GM23338 (cell line): ENCODE data around the gene FMN1. TPM values are rescaled to one million over a fixed set of nuclear protein-coding genes. Genes with fewer than 3 reads are reported as not detected.
A peak's percentile ranks its signal among the peaks of the same experiment; 100 is the strongest.

Source experiments
- ATAC-seq: fragments of 200-7000 bp; cut with Tn5 transposase; 3 replicates; pipeline ENCODE4 v1.9.1; 2020
- DNase-seq: peaks from one replicate; pipeline ENCODE4 v3.0.0-alpha.2; 2015; ENCODE audit warnings: low spot score
- H2AFZ ChIP-seq: fragments of 200-600 bp; sonication (generic); 2 replicates; pipeline ENCODE4 v1.8.0; 2016; ENCODE audit warnings: antibody characterized with exemption, mild to moderate bottlenecking, moderate library complexity
- H3F3A ChIP-seq: fragments of 200-600 bp; sonication (generic); replicated peaks from 2 replicates; pipeline ENCODE4 v1.8.0; 2017; ENCODE audit warnings: antibody characterized with exemption, mixed run types, low read depth
- H3K27ac ChIP-seq: fragments of 200-600 bp; sonication (generic); 2 replicates; pipeline ENCODE4 v1.6.1; 2016; ENCODE audit warnings: low read depth
- H3K27me3 ChIP-seq: fragments of 200-600 bp; sonication (generic); 2 replicates; pipeline ENCODE4 v1.8.0; 2016; ENCODE audit warnings: mild to moderate bottlenecking, mixed run types, moderate library complexity; ENCODE audit not compliant: insufficient read depth
- H3K36me3 ChIP-seq: fragments of 200-600 bp; sonication (generic); 2 replicates; pipeline ENCODE4 v1.8.0; 2016; ENCODE audit warnings: mild to moderate bottlenecking; ENCODE audit not compliant: insufficient read depth
- H3K4me1 ChIP-seq: fragments of 200-600 bp; sonication (generic); 2 replicates; pipeline ENCODE4 v1.8.0; 2016; ENCODE audit warnings: mild to moderate bottlenecking, moderate library complexity; ENCODE audit not compliant: insufficient read depth
- H3K4me2 ChIP-seq: fragments of 200-600 bp; sonication (generic); 2 replicates; pipeline ENCODE4 v1.7.1; 2017; ENCODE audit warnings: mixed run types
- H3K4me3 ChIP-seq: fragments of 200-600 bp; sonication (generic); 2 replicates; pipeline ENCODE4 v1.6.1; 2016; ENCODE audit warnings: mixed run types
- H3K79me2 ChIP-seq: fragments of 200-600 bp; sonication (generic); replicated peaks from 2 replicates; pipeline ENCODE4 v1.8.0; 2017; ENCODE audit warnings: mild to moderate bottlenecking; ENCODE audit not compliant: insufficient read depth
- H3K9me2 ChIP-seq: fragments of 200-600 bp; sonication (generic); 2 replicates; pipeline ENCODE4 v1.8.0; 2017; ENCODE audit not compliant: insufficient read depth
- H4K20me1 ChIP-seq: fragments of 200-600 bp; sonication (generic); replicated peaks from 2 replicates; pipeline ENCODE4 v1.8.0; 2017; ENCODE audit warnings: mild to moderate bottlenecking; ENCODE audit not compliant: insufficient read depth
- H3K27ac Mint-ChIP-seq: 2 replicates; pipeline ENCODE4 v1.8.0; 2020; ENCODE audit warnings: inconsistent platforms, mild to moderate bottlenecking, moderate library complexity, mixed read lengths
- H3K27me3 Mint-ChIP-seq: 3 replicates; pipeline ENCODE4 v1.8.0; 2022; ENCODE audit warnings: low read depth, mild to moderate bottlenecking, moderate library complexity, mixed read lengths, inconsistent platforms; ENCODE audit not compliant: insufficient read depth, poor library complexity
- H3K36me3 Mint-ChIP-seq: 3 replicates; pipeline ENCODE4 v1.8.0; 2021; ENCODE audit warnings: low read depth, mild to moderate bottlenecking, inconsistent platforms, moderate library complexity, mixed read lengths
- H3K4me1 Mint-ChIP-seq: 3 replicates; pipeline ENCODE4 v1.8.0; 2020; ENCODE audit warnings: mild to moderate bottlenecking, inconsistent platforms, mixed read lengths
- H3K4me3 Mint-ChIP-seq: 3 replicates; pipeline ENCODE4 v1.8.0; 2021; ENCODE audit warnings: moderate library complexity, mild to moderate bottlenecking, inconsistent platforms, mixed read lengths
- H3K9me3 Mint-ChIP-seq: 3 replicates; pipeline ENCODE4 v1.8.0; 2020; ENCODE audit warnings: moderate library complexity, mild to moderate bottlenecking, inconsistent platforms, mixed read lengths
- ETS1 ChIP-seq: IDR thresholded peaks from 2 replicates; pipeline ENCODE4 v1.6.1; 2016; ENCODE audit warnings: antibody characterized with exemption
- EZH2phosphoT487 ChIP-seq: fragments of 200-600 bp; sonication (generic); IDR thresholded peaks from one replicate; pipeline ENCODE4 v1.8.1; 2018; ENCODE audit warnings: antibody characterized with exemption; ENCODE audit not compliant: unreplicated experiment
- POLR2AphosphoS5 ChIP-seq: IDR thresholded peaks from 2 replicates; pipeline ENCODE4 v1.6.1; 2016; ENCODE audit warnings: antibody characterized with exemption, low read depth
- REST ChIP-seq: IDR thresholded peaks from one replicate; pipeline ENCODE4 v1.6.1; 2018; ENCODE audit warnings: antibody characterized with exemption; ENCODE audit not compliant: unreplicated experiment
- STAT1 ChIP-seq: IDR thresholded peaks from one replicate; pipeline ENCODE4 v1.6.1; 2016; ENCODE audit warnings: antibody characterized with exemption; ENCODE audit not compliant: unreplicated experiment
- ZNF114 ChIP-seq: fragments of 250-450 bp; sonication (Bioruptor Pico); IDR thresholded peaks from 2 replicates; pipeline ENCODE4 v1.5.0; 2020; ENCODE audit warnings: mild to moderate bottlenecking, moderate library complexity
- ZNF331 ChIP-seq: fragments of 250-450 bp; sonication (Bioruptor Pico); IDR thresholded peaks from 2 replicates; pipeline ENCODE4 v1.5.0; 2020; ENCODE audit warnings: low read depth, mild to moderate bottlenecking, moderate library complexity
- ZNF462 ChIP-seq: fragments of 250-450 bp; sonication (Bioruptor Pico); IDR thresholded peaks from 2 replicates; pipeline ENCODE4 v1.5.0; 2020; ENCODE audit warnings: mild to moderate bottlenecking, moderate library complexity
- polyA plus RNA-seq: library from polyadenylated mRNA; unstranded; fragments of >200 nt; fragmentation: Nextera tagmentation; extraction: Ambion mirVana; gene quantifications from 2 replicates; pipeline ENCODE4 v1.2.1, GENCODE V29; 2016
- total RNA-seq: library from RNA; depleted of rRNA; stranded (reverse); fragments of >200 nt; shearing (Covaris generic); gene quantifications from 2 replicates; pipeline ENCODE4 v1.2.3, GENCODE V29; 2014

The FMN1 gene
- total and polyA plus RNA-seq, 2 experiments from 2014 or later = 1.2 to 1.6 TPM

- H3F3A ChIP-seq = no peaks in the 10 kb centered on the region
- H3K9me2 ChIP-seq = peaks cover 3% of the 10 kb centered on the region
- H3K9me3 Mint-ChIP-seq = no peaks in the 10 kb centered on the region
- peaks cover 4% of the 10 kb centered on the region; the same call in 1 of the 3 replicates for H3K4me1 Mint-ChIP-seq
- H3K79me2 ChIP-seq = no peaks in the 10 kb centered on the region
- H2AFZ ChIP-seq = no peak overlapping the region
- H3K27me3 Mint-ChIP-seq = no peaks in the 10 kb centered on the region
- H3K36me3 Mint-ChIP-seq = no peaks in the 10 kb centered on the region
- H3K27ac Mint-ChIP-seq = no peak overlapping the region
- no peak overlapping the region for H3K4me3 Mint-ChIP-seq
- H4K20me1 ChIP-seq = no peaks in the 10 kb centered on the region
- H3K4me3 ChIP-seq = no peak overlapping the region
- no peak for DNase-seq
- no peak for ATAC-seq
- no peaks in the 10 kb centered on the region for H3K4me1 ChIP-seq
- no peaks in the 10 kb centered on the region for H3K27me3 ChIP-seq
- no peak for TF ChIP-seq POLR2AphosphoS5
- no peak for TF ChIP-seq EZH2phosphoT487
- TF ChIP-seq REST = no peak
- TF ChIP-seq STAT1 = no peak
- TF ChIP-seq ZNF331 (CRISPR knock-in tag) = no peak
- H3K4me2 ChIP-seq = no peak overlapping the region
- no peaks in the 10 kb centered on the region for H3K36me3 ChIP-seq
- H3K27ac ChIP-seq = no peak overlapping the region
Observed at GRCh38 chr15:32877252-32878019, 317.1 kb downstream of the FMN1 start.

- Histone ChIP-seq H4K20me1 (no peaks in the 10 kb centered on the region), H3F3A (no peaks in the 10 kb centered on the region), H3K79me2 (no peaks in the 10 kb centered on the region), H3K27me3 (no peaks in the 10 kb centered on the region), H3K4me2 (no peak overlapping the region), H3K4me1 (no peaks in the 10 kb centered on the region), H2AFZ (0 out of 2 replicates have a peak overlapping the region, but pooled peaks have one; percentile 38), H3K4me3 (no peak overlapping the region), H3K27ac (no peak overlapping the region), H3K36me3 (no peaks in the 10 kb centered on the region; the same call in 1 of the 2 replicates), H3K9me2 (peaks cover 3% of the 10 kb centered on the region)
- Mint-ChIP-seq H3K9me3 (no peaks in the 10 kb centered on the region), H3K27ac (no peak overlapping the region; the same call in 1 of the 2 replicates), H3K4me1 (no peaks in the 10 kb centered on the region), H3K4me3 (no peak overlapping the region), H3K27me3 (no peaks in the 10 kb centered on the region), H3K36me3 (no peaks in the 10 kb centered on the region; the same call in 2 of the 3 replicates)
- DNase-seq = no peak
- ATAC-seq = no peak
- no peak for TF ChIP-seq ZNF114 (CRISPR knock-in tag)
- TF ChIP-seq ZNF462 (CRISPR knock-in tag) = no peak
- no peak for TF ChIP-seq ETS1
Observed at GRCh38 chr15:32873284-32874114, 321.0 kb downstream of the FMN1 start.
